Measurements from ENCODE around the gene NOG.

NOG gene

DNA sequence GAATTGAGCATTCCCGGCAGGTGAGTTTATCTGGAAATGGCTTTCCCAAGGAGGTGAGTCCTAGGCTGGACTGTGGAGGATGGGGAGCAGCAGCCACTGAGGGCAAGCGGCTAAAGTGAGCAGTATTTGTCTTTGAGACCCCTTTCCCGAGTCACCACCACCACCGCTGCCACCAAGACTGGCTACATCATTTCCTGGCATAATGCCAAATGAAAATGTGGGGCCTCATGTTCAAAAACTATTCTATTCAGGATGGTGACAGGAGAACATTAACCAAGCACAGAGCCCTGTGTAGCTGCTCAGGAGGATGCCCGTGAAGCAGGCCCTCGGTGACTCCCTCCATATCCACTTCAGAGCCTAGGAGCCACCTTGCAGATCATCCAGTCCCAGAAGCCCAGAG, 46.0 kb downstream of the NOG start:
- ATAC-seq = no peak
- Mint-ChIP-seq H3K9me3 (no peaks in the 10 kb centered on the region), H3K27me3 (peaks cover 34% of the 10 kb centered on the region), H3K27ac (no peak overlapping the region), H3K36me3 (no peaks in the 10 kb centered on the region), H3K4me3 (no peak overlapping the region), H3K4me1 (no peaks in the 10 kb centered on the region)

DNA sequence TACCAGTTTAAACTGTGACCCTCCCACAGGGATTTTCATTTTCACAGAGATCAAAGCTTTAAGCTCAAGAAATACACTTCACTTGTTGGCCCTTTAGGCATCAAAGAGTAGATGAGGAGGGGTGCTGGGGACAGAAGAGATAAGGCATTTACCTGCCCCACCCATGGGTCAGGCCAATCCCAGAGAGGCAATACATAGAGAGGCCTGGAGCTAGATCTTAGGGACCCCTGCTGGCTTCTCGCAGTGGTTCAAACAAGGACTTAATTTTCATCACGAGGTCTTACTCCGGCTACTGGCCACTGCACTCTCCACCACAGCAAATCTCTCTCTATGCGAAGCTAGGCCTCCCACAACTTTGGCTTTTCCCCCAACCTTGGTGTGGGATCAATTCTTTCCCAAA, 46.6 kb downstream of the NOG start:
- H3K27me3 Mint-ChIP-seq = peaks cover 38% of the 10 kb centered on the region
- no peaks in the 10 kb centered on the region for H3K4me1 Mint-ChIP-seq
- no peak for ATAC-seq
- H3K27ac Mint-ChIP-seq = no peak overlapping the region
- H3K9me3 Mint-ChIP-seq = no peaks in the 10 kb centered on the region
- H3K36me3 Mint-ChIP-seq = no peaks in the 10 kb centered on the region
- no peak overlapping the region for H3K4me3 Mint-ChIP-seq

DNA sequence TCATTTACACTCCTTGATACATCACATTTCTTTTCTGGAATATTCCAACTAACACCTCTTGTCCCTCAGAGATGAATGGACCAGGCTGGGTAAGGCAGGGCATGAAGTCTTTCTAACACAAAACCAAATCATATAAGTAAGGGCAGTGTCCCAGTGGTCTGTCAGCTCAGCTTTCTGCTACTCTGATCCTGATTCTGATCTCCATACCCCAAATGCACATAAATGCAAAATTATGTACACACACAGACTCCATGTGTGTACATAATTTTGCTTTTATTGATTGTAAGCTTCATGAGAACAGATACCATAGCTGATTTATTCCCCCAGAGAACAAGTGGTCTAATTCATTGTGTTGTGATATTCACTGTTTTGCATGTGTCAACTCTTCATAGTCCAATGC, 47.9 kb downstream of the NOG start:
- H3K27me3 Mint-ChIP-seq = peaks cover 35% of the 10 kb centered on the region
- ATAC-seq = no peak
- no peak overlapping the region for H3K4me3 Mint-ChIP-seq
- H3K4me1 Mint-ChIP-seq = no peaks in the 10 kb centered on the region
- H3K36me3 Mint-ChIP-seq = no peaks in the 10 kb centered on the region
- no peaks in the 10 kb centered on the region for H3K9me3 Mint-ChIP-seq
- no peak overlapping the region for H3K27ac Mint-ChIP-seq

DNA sequence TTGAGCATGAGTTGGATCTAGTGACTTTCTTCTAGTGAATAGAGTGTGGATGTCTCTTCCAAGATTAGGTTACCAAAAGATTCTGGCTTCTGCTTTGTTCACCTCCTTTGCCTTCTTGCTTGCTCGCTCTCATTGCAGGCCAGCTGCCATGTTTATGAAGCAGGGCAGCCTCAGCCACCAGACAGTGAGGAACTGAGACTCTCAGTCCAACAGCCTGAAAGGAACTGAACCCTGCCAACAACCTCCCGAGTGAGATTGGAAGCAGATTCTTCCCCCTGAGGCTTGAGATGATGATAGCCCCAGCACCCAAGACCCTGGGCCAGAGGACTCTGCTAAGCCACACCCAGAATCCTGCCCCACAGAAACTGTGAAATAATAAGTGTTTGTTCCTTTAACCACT, 48.4 kb downstream of the NOG start:
- Mint-ChIP-seq H3K27me3 (peaks cover 38% of the 10 kb centered on the region), H3K27ac (no peak overlapping the region), H3K36me3 (no peaks in the 10 kb centered on the region), H3K4me3 (no peak overlapping the region), H3K4me1 (no peaks in the 10 kb centered on the region), H3K9me3 (no peaks in the 10 kb centered on the region)
- ATAC-seq = no peak

DNA sequence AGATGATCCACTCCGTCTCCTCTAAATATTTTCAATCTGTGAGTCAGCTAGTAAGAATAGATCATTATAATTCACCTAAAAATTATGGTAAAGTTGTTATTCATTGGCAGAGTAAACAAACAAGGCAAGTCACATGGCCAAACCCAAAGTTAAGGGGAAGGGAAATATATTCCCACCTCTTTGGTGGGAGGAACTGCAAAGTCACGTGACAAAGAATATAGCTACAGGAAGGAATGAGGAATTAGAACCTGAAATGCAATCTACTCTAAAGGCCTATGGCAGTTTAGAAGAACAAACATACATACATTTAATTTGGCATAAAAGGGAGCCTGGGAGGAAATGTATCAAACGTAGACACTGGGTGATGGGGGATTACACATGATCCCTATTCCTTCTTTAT, 48.9 kb downstream of the NOG start:
- peaks cover 38% of the 10 kb centered on the region for H3K27me3 Mint-ChIP-seq
- ATAC-seq = no peak
- no peaks in the 10 kb centered on the region for H3K4me1 Mint-ChIP-seq
- H3K9me3 Mint-ChIP-seq = no peaks in the 10 kb centered on the region
- H3K36me3 Mint-ChIP-seq = no peaks in the 10 kb centered on the region
- no peak overlapping the region for H3K4me3 Mint-ChIP-seq
- H3K27ac Mint-ChIP-seq = no peak overlapping the region

Measured in stimulated activated memory B cell treated with anti-CD40 and anti-IgM and Interleukin-4, amounts not matched to agents 10 μg/mL and 1 μg/mL and 100 μg/mL, for 72 hours (primary cell).